VCaP (cell line): Measurements from ENCODE around the gene MEX3A.
A peak's percentile ranks its signal among the peaks of the same experiment; 100 is the strongest.

Experiments
- H3K27ac ChIP-seq: fragments of 450-650 bp; 2 replicates; pipeline ENCODE4 v1.5.1; 2017
- CTCF ChIP-seq: fragments of 450-650 bp; conservative IDR thresholded peaks from 2 replicates; pipeline ENCODE4 v1.5.1; 2017; ENCODE audit warnings: mild to moderate bottlenecking, moderate library complexity

The MEX3A gene

GRCh38 chr1:156096640-156097391 lies 14.6 kb upstream of the MEX3A start:
- peak; percentile 96 for TF ChIP-seq CTCF
- no peak overlapping the region for H3K27ac ChIP-seq

DNA sequence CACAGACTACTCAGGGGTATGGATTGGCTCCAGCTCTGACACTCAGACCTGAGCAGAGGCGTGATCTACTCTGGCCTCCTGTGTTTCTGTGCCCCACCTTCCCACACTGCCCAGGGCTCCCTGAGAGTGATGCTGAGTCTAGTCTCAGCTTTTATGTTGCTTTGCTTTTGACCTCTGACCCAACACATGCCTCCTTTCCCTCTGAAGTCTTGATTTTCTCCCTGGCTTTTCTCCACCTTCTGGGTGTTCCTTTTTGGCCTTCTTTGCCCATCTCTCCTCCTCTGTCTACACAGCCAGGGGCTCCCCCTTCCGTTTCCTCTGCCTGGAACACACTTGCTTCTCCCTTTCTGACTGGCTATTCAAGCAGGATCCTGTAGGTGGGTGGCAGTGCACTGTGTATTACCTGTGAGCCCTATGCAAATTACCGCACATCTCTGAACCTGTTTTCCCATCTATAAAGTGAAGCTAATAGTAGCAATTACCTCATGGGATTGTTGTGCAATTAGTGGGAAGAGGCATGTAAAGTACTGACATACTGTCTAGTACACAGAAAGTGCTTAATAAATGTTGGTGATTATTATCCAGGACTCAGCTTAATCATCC lies 13.7 kb upstream of the MEX3A start:
- no peak for TF ChIP-seq CTCF
- H3K27ac ChIP-seq: no peak overlapping the region

DNA sequence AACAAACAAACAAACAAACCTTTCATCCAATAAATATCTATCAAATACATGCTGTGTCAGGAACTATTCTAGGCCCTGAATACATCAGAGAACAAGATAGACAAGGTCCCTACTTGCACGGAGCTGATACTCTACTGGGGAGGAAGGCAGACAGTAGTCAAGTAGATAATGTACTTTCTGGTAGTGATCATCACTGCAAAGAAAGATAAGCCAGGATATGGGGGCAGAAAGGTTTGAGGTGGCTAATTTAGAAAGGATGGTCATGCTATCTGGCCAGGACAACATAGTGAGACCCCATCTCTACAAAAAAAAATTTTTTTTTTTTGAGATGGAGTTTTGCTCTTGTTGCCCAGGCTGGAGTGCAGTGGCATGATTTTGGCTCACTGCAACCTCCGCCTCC lies 9.3 kb upstream of the MEX3A start:
- no peak overlapping the region for H3K27ac ChIP-seq
- TF ChIP-seq CTCF: no peak

- peak; percentile 86 for TF ChIP-seq CTCF
- no peak overlapping the region for H3K27ac ChIP-seq
Measured at GRCh38 chr1:156090840-156091188, 8.5 kb upstream of the MEX3A start.

GRCh38 chr1:156090138-156090839 lies 8.0 kb upstream of the MEX3A start:
- H3K27ac ChIP-seq: no peak overlapping the region
- TF ChIP-seq CTCF: no peak

GRCh38 chr1:156089704-156090103 lies 7.4 kb upstream of the MEX3A start:
- H3K27ac ChIP-seq: no peak overlapping the region
- no peak for TF ChIP-seq CTCF

DNA sequence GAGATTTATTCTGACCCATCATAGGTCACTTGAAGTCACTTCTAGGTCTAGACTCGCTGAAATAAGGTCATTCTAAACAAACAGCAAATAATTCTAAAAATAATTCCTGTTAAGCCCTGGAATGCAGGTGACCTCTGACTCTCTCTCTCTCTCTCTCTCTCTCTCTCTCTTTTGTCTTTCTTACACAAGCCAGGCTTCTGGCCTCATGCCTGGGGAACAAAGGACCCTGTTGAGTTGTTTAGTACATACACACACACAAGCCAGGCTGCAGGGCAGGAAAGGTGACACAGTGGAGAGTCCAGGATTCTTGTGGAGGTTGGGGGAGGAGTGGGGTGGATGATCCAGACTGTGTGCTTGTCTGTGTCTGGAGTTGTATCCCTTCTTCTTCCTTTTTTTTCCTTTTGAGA lies 4.0 kb upstream of the MEX3A start:
- H3K27ac ChIP-seq: 0 out of 2 replicates have a peak overlapping the region, but pooled peaks have one; percentile 1
- no peak for TF ChIP-seq CTCF
